Activated CD8-positive, alpha-beta memory T cell treated with anti-CD3 and anti-CD28 coated beads, Interleukin-2, amount 50 U/mL, for 4 hours (primary cell): ENCODE results near the gene UBE2M.

Source experiments
- DNase-seq: peaks from one replicate; pipeline ENCODE4 v3.0.0-alpha.2; 2020

Gene UBE2M

DNA sequence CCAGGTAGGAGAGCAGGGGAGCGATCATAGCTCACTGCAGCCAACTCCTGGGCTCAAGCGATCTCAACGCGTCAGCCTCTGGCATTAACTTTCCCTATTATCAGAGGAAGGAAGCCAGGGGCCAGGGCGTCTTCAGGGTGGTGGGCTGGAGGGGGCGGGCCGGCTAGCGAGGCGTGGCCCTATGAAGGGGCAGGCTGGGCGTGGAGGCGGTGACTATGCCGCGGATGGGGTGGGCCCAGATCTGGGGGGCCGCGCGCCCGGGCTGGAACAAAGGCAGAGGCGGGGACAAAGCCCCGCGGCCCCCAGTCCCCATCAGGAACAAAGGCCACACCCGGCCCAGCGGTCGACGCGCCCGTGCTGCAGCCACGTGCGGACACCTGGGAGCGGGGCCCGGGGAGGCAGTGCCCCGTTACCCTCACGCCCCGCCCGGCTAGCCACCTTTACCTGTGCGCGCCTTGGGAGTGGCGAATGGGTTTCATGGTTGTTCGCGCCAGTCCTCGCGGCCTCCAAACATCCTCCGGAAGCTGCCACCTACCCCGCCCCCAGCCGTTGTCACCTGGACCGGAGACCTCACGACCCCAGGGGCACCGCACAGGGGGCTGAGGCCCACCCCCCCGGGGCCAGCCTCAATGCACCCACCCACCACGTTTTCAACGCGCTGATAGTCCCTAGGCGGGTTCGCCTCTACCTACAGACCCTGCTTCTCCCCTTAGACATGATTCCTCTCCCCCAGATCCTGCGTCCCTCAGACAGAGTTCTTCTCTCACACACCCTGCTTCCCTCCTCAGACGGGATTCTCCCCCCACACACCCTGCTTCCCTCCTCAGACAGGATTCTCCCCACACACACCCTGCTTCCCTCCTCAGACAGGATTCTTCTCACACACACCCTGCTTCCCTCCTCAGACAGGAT, 19.9 kb downstream of the UBE2M start:
- DNase-seq: peak; percentile 44

DNA sequence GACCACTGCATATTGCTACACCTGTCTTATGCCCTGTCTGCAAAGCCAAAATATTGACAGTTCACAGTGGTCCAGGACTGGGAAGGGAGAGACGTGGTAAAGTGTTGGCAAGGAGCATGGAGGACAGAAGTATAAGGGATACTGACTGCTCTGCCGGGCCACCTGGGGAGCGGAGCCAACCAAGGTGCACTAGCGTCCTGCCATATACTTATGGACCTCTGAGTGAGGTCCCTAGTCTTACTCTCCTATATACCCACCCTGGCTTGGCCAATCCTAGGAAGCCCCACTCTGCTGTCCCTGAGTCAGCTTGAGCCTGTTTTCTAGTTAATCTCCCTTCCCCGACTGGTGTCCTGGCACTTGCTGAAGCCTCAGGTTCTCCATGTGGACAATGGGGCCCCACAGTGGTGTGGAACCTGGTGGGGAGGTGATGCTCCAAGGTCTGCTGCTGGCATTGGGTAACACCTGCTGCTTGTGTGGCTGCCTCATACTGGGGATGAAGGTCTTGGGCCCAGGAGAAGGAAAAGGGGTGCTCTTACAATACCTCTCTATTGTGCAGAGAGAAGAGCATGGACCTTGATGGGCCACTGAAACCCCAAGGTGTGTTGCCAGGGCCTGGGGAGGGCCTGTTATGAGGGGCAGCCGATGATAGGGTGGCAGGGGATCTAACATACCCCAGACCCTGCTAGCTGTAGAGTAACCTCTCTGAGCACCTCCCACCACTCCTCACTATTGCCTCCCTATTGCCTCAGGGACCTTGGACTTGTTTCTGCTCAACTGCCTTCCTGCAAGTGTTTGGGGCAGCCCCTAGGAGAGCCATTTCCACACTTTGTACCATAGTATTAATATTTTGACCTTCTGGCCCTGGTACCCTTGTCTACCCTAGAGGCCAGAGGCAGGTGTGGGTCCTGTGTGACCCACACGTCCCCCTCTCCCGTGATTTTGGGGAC, 21.3 kb downstream of the UBE2M start:
- no peak for DNase-seq

DNA sequence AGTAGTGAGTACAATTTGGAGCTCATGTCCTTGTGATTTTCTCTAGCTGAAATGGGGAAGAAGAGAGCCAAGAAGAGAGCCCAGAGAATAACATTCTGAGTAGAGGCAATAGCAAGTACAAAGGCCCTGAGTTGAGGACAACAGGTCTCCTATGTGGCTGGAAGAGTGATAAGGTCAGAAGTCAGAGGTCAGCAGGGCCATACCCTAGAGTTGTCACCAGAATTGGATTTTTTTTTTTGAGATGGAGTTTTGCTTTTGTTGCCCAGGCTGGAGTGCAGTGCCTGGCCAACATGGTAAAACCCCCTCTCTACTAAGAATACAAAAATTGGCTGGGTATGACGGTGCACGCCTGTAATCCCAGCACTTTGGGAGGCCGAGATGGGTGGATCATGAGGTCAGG, 22.6 kb downstream of the UBE2M start:
- DNase-seq: no peak

- DNase-seq: no peak
Observed at GRCh38 chr19:58531034-58531840, 27.2 kb downstream of the UBE2M start.

- no peak for DNase-seq
Observed at GRCh38 chr19:58529405-58529804, 29.0 kb downstream of the UBE2M start.

DNA sequence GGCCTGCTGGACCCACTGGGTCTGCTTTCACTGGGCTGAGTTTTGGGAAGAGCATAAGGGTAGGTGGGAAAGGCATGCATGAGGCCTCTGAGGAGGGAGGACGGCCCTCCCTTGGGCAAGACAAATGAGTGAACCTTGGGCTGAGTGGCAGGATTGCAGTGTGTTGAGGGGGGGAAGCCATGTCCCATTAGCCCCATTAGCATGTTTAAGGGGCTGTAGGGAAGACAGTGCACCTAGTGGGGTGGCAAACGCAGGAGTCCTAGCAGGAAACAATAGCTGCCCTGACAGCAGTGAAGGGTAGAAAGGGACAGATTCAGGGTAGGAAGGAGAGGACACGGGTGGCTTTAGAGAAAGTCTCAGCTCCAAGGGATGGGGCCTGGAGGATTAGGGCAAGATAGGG, 35.7 kb downstream of the UBE2M start:
- DNase-seq: no peak

DNA sequence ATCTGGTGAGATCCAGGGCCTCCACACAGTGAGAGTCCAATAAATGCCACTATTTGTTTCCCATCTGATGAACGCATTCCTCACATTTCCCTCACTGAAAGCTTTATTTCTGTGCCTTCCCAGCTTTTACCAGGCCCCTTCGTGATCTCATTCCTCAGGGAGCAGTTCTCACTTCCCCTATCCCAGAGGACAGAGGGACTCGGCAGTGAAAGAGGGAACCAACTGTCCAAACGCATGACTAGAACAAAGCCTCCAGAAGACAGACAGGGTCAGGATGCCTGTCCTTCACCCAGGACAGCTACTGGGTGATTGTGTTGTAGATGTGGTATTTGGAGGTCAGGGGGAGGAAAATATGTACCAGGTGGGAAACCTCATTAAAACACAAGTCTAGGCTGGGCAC, 36.8 kb downstream of the UBE2M start:
- no peak for DNase-seq

DNA sequence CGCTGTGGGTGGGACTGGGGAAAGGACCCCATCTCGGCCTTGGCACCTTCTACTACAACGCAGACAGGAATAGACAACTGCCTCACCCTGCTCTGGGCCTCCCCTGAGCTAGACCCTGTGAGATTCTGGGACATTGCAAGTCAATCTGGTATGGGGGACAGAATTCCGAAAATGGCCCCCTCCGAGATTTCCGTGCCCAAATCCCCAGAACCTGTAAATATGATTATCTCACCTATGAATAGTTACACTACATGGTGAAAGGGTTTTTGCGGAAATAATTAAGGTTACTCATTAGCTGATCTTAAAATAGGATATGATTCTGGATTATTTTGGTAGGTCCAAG, 38.2 kb downstream of the UBE2M start:
- no peak for DNase-seq

GRCh38 chr19:58519355-58520256, 38.8 kb downstream of the UBE2M start, which contains the start of gene ZBTB45:
Gene ZBTB45 (minus strand): TSS chr19:58519810. CDS start chr19:58517673, 2,137 bp downstream.
- peak; percentile 86 for DNase-seq

DNA sequence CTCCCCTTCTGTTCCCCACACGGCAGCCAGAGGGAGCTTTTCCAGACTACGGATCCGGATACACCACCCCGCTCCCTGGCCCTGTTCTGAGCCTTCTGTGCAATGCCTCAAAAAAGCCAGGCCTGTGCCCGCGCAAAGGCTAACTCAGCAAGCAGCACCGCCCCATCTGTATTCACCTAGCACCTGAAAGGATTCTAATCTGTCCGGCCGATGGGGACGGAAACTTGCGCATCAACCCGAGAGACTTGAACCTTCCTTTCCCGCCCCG, 39.4 kb downstream of the UBE2M start:
- DNase-seq: peak; percentile 45

DNA sequence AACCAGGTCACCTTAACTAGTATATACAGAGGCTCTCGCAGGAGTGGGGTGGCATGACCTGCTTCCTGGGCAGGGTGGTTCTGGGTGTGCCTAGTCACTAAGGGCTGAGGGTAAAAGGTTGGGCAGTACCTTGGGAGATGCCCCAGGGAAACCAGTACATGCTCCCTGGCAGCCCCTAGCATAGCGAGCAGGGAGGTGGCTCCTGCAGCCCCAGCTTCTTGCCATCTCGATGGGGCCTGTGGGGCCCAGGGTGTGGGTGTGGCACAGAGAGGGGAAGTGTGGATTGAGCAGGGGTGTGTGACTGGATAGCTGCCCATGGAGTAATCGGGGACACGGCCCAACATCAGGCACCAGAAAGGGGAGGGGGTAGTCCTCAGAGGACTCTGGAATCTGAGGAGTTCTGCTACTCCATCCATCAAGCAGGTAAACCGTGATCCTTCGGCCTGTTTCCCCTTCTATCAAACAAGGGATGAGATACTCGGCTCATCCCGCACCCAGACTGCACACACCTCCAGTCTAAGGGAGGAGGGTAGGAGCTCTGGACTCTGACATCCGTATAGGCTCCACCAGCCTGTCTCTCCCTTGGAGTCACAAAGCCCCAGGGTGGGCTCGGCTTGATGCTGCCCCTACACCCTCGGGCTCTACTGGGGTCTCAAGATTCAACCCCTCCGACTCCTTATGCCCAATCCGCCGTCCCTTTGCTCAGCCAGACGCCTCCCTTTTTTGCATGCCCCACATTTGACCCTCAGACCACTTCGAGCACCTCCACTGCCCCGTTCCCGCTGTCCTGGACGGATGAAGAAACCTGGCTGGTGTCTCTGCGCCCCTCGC, 39.9 kb downstream of the UBE2M start:
- no peak for DNase-seq

DNA sequence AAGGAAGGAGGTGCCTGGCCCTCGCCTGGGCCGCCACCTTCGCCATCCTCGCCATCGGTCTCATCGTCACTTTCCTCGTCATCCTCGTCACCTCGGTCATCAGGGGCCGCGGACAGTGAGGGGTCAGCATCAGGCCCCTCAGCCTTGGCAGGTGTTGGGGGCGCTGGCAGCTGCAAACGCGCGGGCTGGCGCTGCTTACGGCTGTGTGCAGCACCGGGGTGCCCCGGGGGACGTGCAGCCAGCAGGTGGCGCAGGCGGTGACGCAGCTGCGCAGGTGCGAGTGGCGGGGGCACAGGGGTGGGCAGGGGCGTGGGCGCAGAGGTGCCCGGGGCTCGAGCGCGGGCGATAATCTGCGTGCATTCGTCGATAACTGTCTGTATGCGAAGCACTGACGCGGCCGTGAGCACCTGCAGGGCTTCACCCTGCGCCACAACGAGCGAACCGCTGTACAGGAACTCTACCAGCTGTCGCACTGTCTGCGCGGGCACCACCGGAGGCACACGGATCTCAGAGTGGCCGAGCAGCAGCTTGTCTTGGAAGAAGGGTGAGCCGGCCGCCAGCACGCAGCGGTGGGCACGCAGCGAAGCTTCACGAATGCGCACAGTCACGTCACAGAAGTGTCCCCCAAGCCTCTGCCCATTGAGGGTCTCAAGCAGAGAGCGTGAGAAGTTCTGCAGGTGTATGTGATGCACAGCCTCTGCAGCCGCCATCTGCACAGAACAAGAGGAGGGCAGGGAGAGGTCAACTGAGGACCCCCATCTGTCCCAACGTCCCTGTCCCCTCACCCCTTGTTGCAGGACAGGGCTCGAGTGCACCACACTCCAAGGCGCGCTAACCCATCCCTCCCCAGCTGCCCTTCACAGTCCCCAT, 41.2 kb downstream of the UBE2M start:
- DNase-seq: no peak

GRCh38 chr19:58516246-58516836, 42.1 kb downstream of the UBE2M start:
- DNase-seq: no peak

GRCh38 chr19:58515259-58515658, 43.2 kb downstream of the UBE2M start:
- no peak for DNase-seq

- no peak for DNase-seq
Observed at GRCh38 chr19:58514564-58515022, 43.8 kb downstream of the UBE2M start.

DNA sequence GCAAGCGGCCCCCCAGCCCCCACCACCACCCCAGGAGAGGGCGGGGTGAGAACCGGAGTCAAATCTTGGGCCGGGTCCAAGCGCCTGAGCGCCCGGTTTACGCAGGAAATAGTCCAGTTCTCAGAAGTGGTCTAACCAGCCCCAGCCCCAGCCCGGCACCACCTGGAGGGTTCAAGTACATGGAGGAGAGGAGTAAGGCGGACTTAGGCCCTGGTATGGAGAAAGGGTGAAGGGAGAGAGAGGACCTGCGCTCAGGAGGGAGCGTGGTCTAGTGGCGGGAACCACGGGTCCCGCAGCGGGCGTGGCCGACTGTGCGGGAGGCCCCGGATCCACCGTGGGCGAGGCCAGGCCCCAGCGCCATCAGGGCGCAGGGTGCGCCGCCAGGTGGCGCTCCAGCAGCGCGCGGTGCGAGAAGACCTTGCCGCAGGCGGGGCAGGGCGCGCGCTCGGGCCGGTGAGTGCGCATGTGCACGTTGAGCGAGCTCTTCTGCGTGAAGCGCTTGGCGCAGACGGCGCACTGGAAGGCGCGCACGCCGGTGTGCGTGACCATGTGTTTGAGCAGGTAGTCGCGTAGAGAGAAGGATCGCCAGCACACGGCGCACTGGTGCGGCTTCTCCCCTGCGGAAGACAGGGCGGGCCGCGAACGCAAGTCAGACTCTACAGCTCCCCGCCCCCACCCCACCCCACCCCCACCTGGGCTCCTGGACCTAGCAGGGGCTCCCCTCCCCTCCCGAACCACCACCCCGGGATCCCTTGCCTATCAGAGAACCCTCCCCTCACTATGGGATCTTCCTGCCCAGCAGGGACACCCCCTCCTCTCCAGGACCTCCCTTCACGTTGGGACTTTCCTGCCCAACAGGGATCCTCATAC, 44.5 kb downstream of the UBE2M start:
- peak; percentile 95 for DNase-seq

DNA sequence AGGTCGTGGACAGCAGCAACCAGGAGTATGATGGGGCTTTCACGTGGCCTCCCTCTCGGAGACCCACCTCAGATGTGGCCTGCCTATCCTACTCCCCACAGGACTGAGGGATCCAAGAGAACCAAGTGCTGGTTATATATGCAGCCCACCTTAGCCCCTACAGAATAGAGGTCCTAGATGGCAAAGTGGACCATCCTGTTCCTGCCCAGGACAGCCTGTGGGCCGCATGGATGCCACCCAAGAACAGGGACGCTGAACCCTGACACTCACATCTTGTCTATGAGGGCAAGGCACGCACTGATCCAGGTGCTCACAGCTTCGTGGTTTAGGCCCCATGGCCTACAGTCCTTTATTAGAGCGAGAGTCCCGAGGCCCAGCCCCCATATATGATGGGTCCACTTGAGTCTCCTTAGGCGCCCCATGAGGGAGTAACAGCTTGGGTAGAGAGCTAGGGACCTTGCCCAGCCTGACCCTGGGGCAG, 45.2 kb downstream of the UBE2M start:
- DNase-seq: no peak
